ENCODE data around the gene HOXB4. TPM values are rescaled to one million over a fixed set of nuclear protein-coding genes. Genes with fewer than 3 reads are reported as not detected.
A peak's percentile ranks its signal among the peaks of the same experiment; 100 is the strongest.

HOXB4 gene
- total RNA-seq, 1 experiment from 2014 or later = not detected

GRCh38 chr17:48561884-48562810 is 16.0 kb downstream of the HOXB4 start:
- no peak overlapping the region for H3K23ac ChIP-seq (ENCODE audit: insufficient read length, low read depth, low read length)
- H2BK12ac ChIP-seq (ENCODE audit: insufficient read length, low read depth, low read length) = no peak overlapping the region
- Mint-ChIP-seq H3K36me3 (ENCODE audit: insufficient read depth in 1 of 3, low read depth in 3 of 3) (peaks cover 0 to 2% (median 0%) of the 10 kb centered on the region in 3 experiments; a peak in 2 of 7 replicates), H3K27me3 (ENCODE audit: low read depth) (peaks cover 69% of the 10 kb centered on the region), H3K4me3 (no peak overlapping the region), H3K27ac (no peak overlapping the region), H3K4me1 (peaks cover 0 to 10% of the 10 kb centered on the region in 2 experiments; a peak in 3 of 4 replicates), H3K9me3 (peaks cover 0 to 3% of the 10 kb centered on the region in 2 experiments; a peak in 2 of 5 replicates)
- no peaks in the 10 kb centered on the region for H3K79me1 ChIP-seq (ENCODE audit: insufficient read depth, low read depth, low read length, poor library complexity, severe bottlenecking)
- no peak overlapping the region for H2AFZ ChIP-seq (ENCODE audit: low read length)
- no peak overlapping the region for H2BK20ac ChIP-seq (ENCODE audit: low read depth, low read length, poor library complexity, severe bottlenecking)
- H3T11ph ChIP-seq (ENCODE audit: low read length) = no peak overlapping the region
- H2AK5ac ChIP-seq (ENCODE audit: insufficient read length, low read length) = no peak overlapping the region
- H4K8ac ChIP-seq (replicated peaks; ENCODE audit: insufficient read length, low read depth, low read length) = no peak overlapping the region
- no peak overlapping the region for H3K4me2 ChIP-seq (ENCODE audit: insufficient read depth, insufficient read length, low read length)
- WGBS (ENCODE audit: extremely low coverage, insufficient read length, low lambda C conversion rate) = no CpG with 5 or more reads among the region's 15 CpGs
- no peaks in the 10 kb centered on the region for H3K9me3 ChIP-seq (ENCODE audit: control insufficient read depth, low read depth, low read length)
- H3K18ac ChIP-seq (ENCODE audit: insufficient read length, low read depth, low read length) = no peak overlapping the region
- no peaks in the 10 kb centered on the region for H3K79me2 ChIP-seq (ENCODE audit: insufficient read depth, low read length)
- no peaks in the 10 kb centered on the region for H3K23me2 ChIP-seq (ENCODE audit: insufficient read length, low read depth, low read length, poor library complexity, severe bottlenecking)
- no peak overlapping the region for H2BK5ac ChIP-seq (ENCODE audit: insufficient read length, low read length)
- H2BK120ac ChIP-seq (ENCODE audit: low read depth, low read length, poor library complexity, severe bottlenecking) = no peak overlapping the region
- H3K56ac ChIP-seq (ENCODE audit: insufficient read length, low read depth, low read length) = no peak overlapping the region
- DNase-seq = no peak
- no peaks in the 10 kb centered on the region for H4K20me1 ChIP-seq (ENCODE audit: control insufficient read depth, insufficient read depth, insufficient read length)
- no peak overlapping the region for H4K91ac ChIP-seq (ENCODE audit: insufficient read length, low read depth, low read length)
- H3K14ac ChIP-seq (ENCODE audit: insufficient read depth, low read length) = no peak overlapping the region
- no peaks in the 10 kb centered on the region for H3K4me1 ChIP-seq (ENCODE audit: insufficient read depth, low read length)
- H2BK15ac ChIP-seq (ENCODE audit: low read depth, low read length) = no peak overlapping the region
- H3K27ac ChIP-seq (ENCODE audit: insufficient read length, low read depth, low read length) = no peak overlapping the region
- peak; percentile 32; the same call in 2 of the 3 replicates for TF ChIP-seq CTCF (conservative IDR thresholded peaks at IDR 0.05)
- no peak overlapping the region for H3K9ac ChIP-seq (ENCODE audit: extremely low read depth, insufficient read length, low read length)
- peaks cover 99% of the 10 kb centered on the region for H3K27me3 ChIP-seq (ENCODE audit: insufficient read depth, low read length)
- H4K5ac ChIP-seq (ENCODE audit: insufficient read length, low read depth, low read length) = no peak overlapping the region
- H3K4ac ChIP-seq (ENCODE audit: low read depth, low read length) = no peak overlapping the region

All from H9 (cell line).